ENCODE results near the gene CD84.

The CD84 gene

GRCh38 chr1:160608057-160608456 lies 28.8 kb upstream of the CD84 start:
- DNase-seq, result no peak

GRCh38 chr1:160607672-160608032 lies 28.4 kb upstream of the CD84 start:
- TF ChIP-seq, protein P1, sequence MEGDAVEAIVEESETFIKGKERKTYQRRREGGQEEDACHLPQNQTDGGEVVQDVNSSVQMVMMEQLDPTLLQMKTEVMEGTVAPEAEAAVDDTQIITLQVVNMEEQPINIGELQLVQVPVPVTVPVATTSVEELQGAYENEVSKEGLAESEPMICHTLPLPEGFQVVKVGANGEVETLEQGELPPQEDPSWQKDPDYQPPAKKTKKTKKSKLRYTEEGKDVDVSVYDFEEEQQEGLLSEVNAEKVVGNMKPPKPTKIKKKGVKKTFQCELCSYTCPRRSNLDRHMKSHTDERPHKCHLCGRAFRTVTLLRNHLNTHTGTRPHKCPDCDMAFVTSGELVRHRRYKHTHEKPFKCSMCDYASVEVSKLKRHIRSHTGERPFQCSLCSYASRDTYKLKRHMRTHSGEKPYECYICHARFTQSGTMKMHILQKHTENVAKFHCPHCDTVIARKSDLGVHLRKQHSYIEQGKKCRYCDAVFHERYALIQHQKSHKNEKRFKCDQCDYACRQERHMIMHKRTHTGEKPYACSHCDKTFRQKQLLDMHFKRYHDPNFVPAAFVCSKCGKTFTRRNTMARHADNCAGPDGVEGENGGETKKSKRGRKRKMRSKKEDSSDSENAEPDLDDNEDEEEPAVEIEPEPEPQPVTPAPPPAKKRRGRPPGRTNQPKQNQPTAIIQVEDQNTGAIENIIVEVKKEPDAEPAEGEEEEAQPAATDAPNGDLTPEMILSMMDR (IDR thresholded peaks at IDR 0.05; ENCODE audit: low read depth, low read length), result no peak
- peaks cover 87% of the 10 kb centered on the region for H3K27me3 ChIP-seq (ENCODE audit: insufficient read depth, low read depth, severe bottlenecking)
- DNase-seq, result no peak
- H3K27ac ChIP-seq, result no peak overlapping the region
- no peaks in the 10 kb centered on the region for H3K9me3 ChIP-seq (ENCODE audit: severe bottlenecking)
- no peaks in the 10 kb centered on the region for H3K36me3 ChIP-seq
- no peak overlapping the region for H3K4me3 ChIP-seq (ENCODE audit: low read depth, low read length)

More at GRCh38 chr1:160608057-160608456, 28.8 kb upstream of the CD84 start:
- Histone ChIP-seq H3K36me3 (no peaks in the 10 kb centered on the region), H3K9me3 (ENCODE audit: severe bottlenecking) (no peaks in the 10 kb centered on the region), H3K27ac (no peak overlapping the region), H3K27me3 (ENCODE audit: insufficient read depth, low read depth, severe bottlenecking) (peaks cover 87% of the 10 kb centered on the region), H3K4me3 (ENCODE audit: low read depth, low read length) (no peak overlapping the region)
- TF ChIP-seq, protein P1 (IDR thresholded peaks at IDR 0.05; ENCODE audit: low read depth, low read length), result no peak

DNA sequence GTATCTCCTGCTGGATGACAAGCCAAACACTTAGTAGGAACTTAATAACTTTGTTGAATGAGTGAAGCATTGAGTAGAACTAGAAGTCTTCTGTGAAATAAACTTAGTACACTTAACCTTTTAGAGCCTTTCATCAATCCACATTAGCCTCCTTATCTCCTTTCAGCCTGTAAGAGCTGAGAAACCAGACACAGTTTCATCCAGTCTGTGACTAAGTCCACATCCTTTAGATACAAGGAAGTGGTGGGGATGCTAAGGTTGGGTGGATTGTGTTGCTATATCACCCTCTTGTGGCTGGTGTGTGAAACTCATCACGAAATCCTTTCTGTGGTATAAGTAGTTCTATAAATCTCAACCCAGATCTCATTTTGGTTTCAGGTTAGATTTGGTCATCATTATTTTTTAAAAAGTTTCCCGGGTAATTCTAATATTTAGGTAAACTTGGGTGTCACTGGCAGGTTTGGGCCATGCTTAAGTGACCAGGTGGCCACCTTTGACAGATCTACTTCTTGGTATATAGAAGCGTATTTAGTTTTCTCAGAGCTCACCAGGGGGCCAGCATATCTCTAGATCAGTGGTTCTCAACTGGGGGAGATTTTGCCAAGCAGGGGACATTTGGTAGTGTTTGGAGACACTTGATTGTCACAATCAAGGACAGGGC lies 27.8 kb upstream of the CD84 start:
- DNase-seq, result peak; percentile 49
- TF ChIP-seq, protein P1 (IDR thresholded peaks at IDR 0.05; ENCODE audit: low read depth, low read length), result peak; percentile 83

GRCh38 chr1:160606611-160607010 lies 27.3 kb upstream of the CD84 start:
- Histone ChIP-seq H3K36me3 (no peaks in the 10 kb centered on the region), H3K9me3 (ENCODE audit: severe bottlenecking) (no peaks in the 10 kb centered on the region), H3K4me3 (ENCODE audit: low read depth, low read length) (no peak overlapping the region), H3K27me3 (ENCODE audit: insufficient read depth, low read depth, severe bottlenecking) (peaks cover 77% of the 10 kb centered on the region), H3K27ac (no peak overlapping the region)
- TF ChIP-seq, protein P1 (IDR thresholded peaks at IDR 0.05; ENCODE audit: low read depth, low read length), result no peak
- DNase-seq, result no peak

More for the DNA sequence above, 27.8 kb upstream of the CD84 start:
- Histone ChIP-seq H3K9me3 (ENCODE audit: severe bottlenecking) (no peaks in the 10 kb centered on the region), H3K4me3 (ENCODE audit: low read depth, low read length) (no peak overlapping the region), H3K36me3 (no peaks in the 10 kb centered on the region), H3K27ac (no peak overlapping the region), H3K27me3 (ENCODE audit: insufficient read depth, low read depth, severe bottlenecking) (peaks cover 82% of the 10 kb centered on the region)

DNA sequence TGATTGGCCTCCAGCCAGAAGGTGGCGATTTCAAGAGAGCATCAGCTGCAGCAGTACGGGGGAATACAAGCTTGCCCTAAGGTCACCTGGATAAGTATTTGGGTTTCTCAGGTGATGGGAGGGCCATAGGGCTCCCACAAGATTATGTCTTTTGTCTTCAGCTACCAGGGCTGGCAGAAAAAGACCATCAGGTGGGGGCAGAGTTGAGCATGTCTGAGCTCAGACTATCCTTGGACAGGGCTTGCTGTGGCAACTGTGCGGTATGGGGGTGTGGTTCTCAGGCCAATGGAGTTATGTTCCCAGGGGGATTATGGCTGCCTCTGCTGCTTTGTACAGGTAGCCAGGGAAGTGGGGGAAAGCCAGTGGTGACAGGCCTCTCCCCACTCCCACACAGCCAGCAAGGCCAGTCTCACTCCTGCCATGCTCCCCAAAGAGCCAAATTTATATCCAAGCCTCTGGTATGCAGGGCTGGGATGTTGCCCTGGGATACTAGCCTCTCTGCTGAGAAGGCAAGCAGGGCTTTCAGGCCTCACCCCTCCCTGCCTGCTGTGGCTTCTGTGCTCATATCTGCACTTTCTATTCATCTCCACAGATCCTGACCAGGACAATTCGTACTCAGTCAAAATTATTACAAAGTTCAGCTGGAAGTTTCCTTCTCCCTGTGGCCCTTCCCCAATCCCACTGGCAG lies 26.6 kb upstream of the CD84 start:
- Histone ChIP-seq H3K27ac (no peak overlapping the region), H3K9me3 (ENCODE audit: severe bottlenecking) (peaks cover 3% of the 10 kb centered on the region), H3K36me3 (no peaks in the 10 kb centered on the region), H3K27me3 (ENCODE audit: insufficient read depth, low read depth, severe bottlenecking) (peaks cover 70% of the 10 kb centered on the region), H3K4me3 (ENCODE audit: low read depth, low read length) (no peak overlapping the region)
- TF ChIP-seq, protein P1 (IDR thresholded peaks at IDR 0.05; ENCODE audit: low read depth, low read length), result no peak
- DNase-seq, result no peak

Data from WERI-Rb-1 (cell line).